ENCODE data around the gene LRRC43. TPM values are rescaled to one million over a fixed set of nuclear protein-coding genes. Genes with fewer than 3 reads are reported as not detected.
A peak's percentile ranks its signal among the peaks of the same experiment; 100 is the strongest.

LRRC43 gene
- total and polyA plus RNA-seq, 7 donors, result 0.05 to 0.36 (median 0.13) TPM; not detected in 2

- Histone ChIP-seq H3K4me3 (no peak overlapping the region), H3K36me3 (ENCODE audit: insufficient read depth in 1 of 2, low read depth in 1 of 2) (no peaks in the 10 kb centered on the region)
These were observed 6.9 kb downstream of the LRRC43 start for GRCh38 chr12:122189626-122190475.

GRCh38 chr12:122190842-122191668, 8.1 kb downstream of the LRRC43 start:
- peak; percentile 57 to 80 for DNase-seq
- Histone ChIP-seq H3K27ac (no peak overlapping the region), H3K9me3 (no peaks in the 10 kb centered on the region), H3K36me3 (ENCODE audit: insufficient read depth in 1 of 2, low read depth in 1 of 2) (no peaks in the 10 kb centered on the region), H3K4me3 (no peak overlapping the region), H3K27me3 (ENCODE audit: insufficient read depth in 3 of 3, low read length in 2 of 3) (no peaks in the 10 kb centered on the region), H3K4me1 (no peaks in the 10 kb centered on the region)
- 64 to 70% (median 66%) methylated on average over 18 of the region's 18 CpGs for WGBS, 3 donors
- peak; percentile 83 for TF ChIP-seq CTCF (IDR thresholded peaks at IDR 0.05)
- peak; percentile 87 to 96 (median 93) for ATAC-seq
- intact Hi-C loops (cut with DNase I), result loop anchor here (2.0 kb wide), 2 partner anchors 60 to 138 kb away; no protein-coding TSS in a partner anchor

More at GRCh38 chr12:122189626-122190475, 6.9 kb downstream of the LRRC43 start:
- no peak overlapping the region for H3K27ac ChIP-seq
- no peaks in the 10 kb centered on the region for H3K4me1 ChIP-seq
- TF ChIP-seq CTCF (IDR thresholded peaks at IDR 0.05), result no peak
- H3K9me3 ChIP-seq, result no peaks in the 10 kb centered on the region
- no peak for DNase-seq
- H3K27me3 ChIP-seq (ENCODE audit: insufficient read depth in 3 of 3, low read length in 2 of 3), result no peaks in the 10 kb centered on the region
- intact Hi-C loops (cut with DNase I), result loop anchor here (2.0 kb wide), 2 partner anchors 59 to 137 kb away; no protein-coding TSS in a partner anchor
- 84 to 88% (median 87%) methylated on average over 34 of the region's 34 CpGs for WGBS, 3 donors
- no peak for ATAC-seq

GRCh38 chr12:122192441-122192840, 9.5 kb downstream of the LRRC43 start:
- TF ChIP-seq CTCF (IDR thresholded peaks at IDR 0.05), result no peak
- no peaks in the 10 kb centered on the region for H3K36me3 ChIP-seq (ENCODE audit: insufficient read depth in 1 of 2, low read depth in 1 of 2)
- H3K27me3 ChIP-seq (ENCODE audit: insufficient read depth in 3 of 3, low read length in 2 of 3), result no peaks in the 10 kb centered on the region
- peaks cover under 1% of the 10 kb centered on the region for H3K4me1 ChIP-seq
- whole genome bisulfite sequencing, 3 donors, result 84 to 85% (median 84%) methylated on average over 11 of the region's 11 CpGs
- no peaks in the 10 kb centered on the region for H3K9me3 ChIP-seq
- no peak overlapping the region for H3K4me3 ChIP-seq
- DNase-seq (no peak), ATAC-seq (no peak)
- H3K27ac ChIP-seq, result no peak overlapping the region
- intact Hi-C loops (cut with DNase I), result no loop called here

- ATAC-seq (no peak), DNase-seq (no peak)
- peaks cover 7% of the 10 kb centered on the region for H3K4me1 ChIP-seq
- WGBS, 3 donors, result 64 to 81% (median 76%) methylated on average over 1 of the region's 1 CpG
- H3K27ac ChIP-seq, result no peak overlapping the region
- no peak overlapping the region for H3K4me3 ChIP-seq
- H3K9me3 ChIP-seq, result no peaks in the 10 kb centered on the region
- H3K27me3 ChIP-seq (ENCODE audit: insufficient read depth in 3 of 3, low read length in 2 of 3), result peaks cover 0 to 2% (median 1%) of the 10 kb centered on the region in 3 donors
- intact Hi-C loops (cut with DNase I), result loop anchor here in 1 of 2 donors (5.0 kb wide), 1 partner anchor 138 kb away; no protein-coding TSS in a partner anchor
- no peaks in the 10 kb centered on the region for H3K36me3 ChIP-seq (ENCODE audit: insufficient read depth in 1 of 2, low read depth in 1 of 2)
- TF ChIP-seq CTCF (IDR thresholded peaks at IDR 0.05), result no peak
These were observed 11.9 kb downstream of the LRRC43 start for GRCh38 chr12:122194804-122195203.

All from psoas muscle (tissue), 8 donors.